Activated naive CD4-positive, alpha-beta T cell treated with anti-CD3 and anti-CD28 coated beads, Interleukin-2, amount 50 U/mL, for 24 hours (primary cell): ENCODE measurements around the gene MKNK1.
"Not testable (repeated sequence)": the region's sequence is repeated elsewhere in the genome, so short reads cannot be mapped to it uniquely, and the experiment has no call there.

Experiments
- H3K27ac Mint-ChIP-seq: one replicate; pipeline ENCODE4 v1.8.0; 2021; ENCODE audit warnings: mild to moderate bottlenecking, mixed read lengths
- H3K27me3 Mint-ChIP-seq: one replicate; pipeline ENCODE4 v1.8.0; 2021; ENCODE audit warnings: mixed read lengths
- H3K36me3 Mint-ChIP-seq: one replicate; pipeline ENCODE4 v1.8.0; 2021; ENCODE audit warnings: mixed read lengths
- H3K4me1 Mint-ChIP-seq: one replicate; pipeline ENCODE4 v1.8.0; 2021; ENCODE audit warnings: mixed read lengths
- H3K4me3 Mint-ChIP-seq: one replicate; pipeline ENCODE4 v1.8.0; 2021; ENCODE audit warnings: mild to moderate bottlenecking, mixed read lengths
- H3K9me3 Mint-ChIP-seq: one replicate; pipeline ENCODE4 v1.8.0; 2021; ENCODE audit warnings: mixed read lengths

MKNK1 gene

GRCh38 chr1:46603858-46604549 is at the start of gene MKNK1:
TSS of gene MKNK1 (minus strand) at chr1:46604268. CDS start at chr1:46583327, 20,941 bp downstream.
- Mint-ChIP-seq H3K9me3 (no peaks in the 10 kb centered on the region), H3K4me1 (peaks cover 63% of the 10 kb centered on the region), H3K4me3 (peak within 1 kb of the TSS; percentile 96), H3K27ac (peak within 1 kb of the TSS; percentile 96), H3K36me3 (no peaks in the 10 kb centered on the region), H3K27me3 (no peaks in the 10 kb centered on the region)

- peaks cover 44% of the 10 kb centered on the region for H3K36me3 Mint-ChIP-seq
- no peaks in the 10 kb centered on the region for H3K9me3 Mint-ChIP-seq
- H3K4me1 Mint-ChIP-seq: no peaks in the 10 kb centered on the region
- no peak overlapping the region for H3K27ac Mint-ChIP-seq
- H3K4me3 Mint-ChIP-seq: no peak overlapping the region
- H3K27me3 Mint-ChIP-seq: no peaks in the 10 kb centered on the region
These were observed 49.4 kb upstream of the MKNK1 start for GRCh38 chr1:46653405-46653958.

- Mint-ChIP-seq H3K4me3 (no peak overlapping the region), H3K27me3 (no peaks in the 10 kb centered on the region), H3K9me3 (no peaks in the 10 kb centered on the region), H3K4me1 (no peaks in the 10 kb centered on the region), H3K27ac (no peak overlapping the region), H3K36me3 (peaks cover 43% of the 10 kb centered on the region)
These were observed 48.4 kb upstream of the MKNK1 start for GRCh38 chr1:46652321-46653100.

GRCh38 chr1:46651152-46651551 is 47.1 kb upstream of the MKNK1 start:
- not testable (repeated sequence) for H3K27me3 Mint-ChIP-seq, H3K4me3 Mint-ChIP-seq, H3K27ac Mint-ChIP-seq, H3K9me3 Mint-ChIP-seq, H3K4me1 Mint-ChIP-seq
- H3K36me3 Mint-ChIP-seq: peaks cover 50% of the 10 kb centered on the region

- Mint-ChIP-seq H3K27ac (no peak overlapping the region), H3K4me1 (no peaks in the 10 kb centered on the region), H3K27me3 (no peaks in the 10 kb centered on the region), H3K36me3 (peaks cover 45% of the 10 kb centered on the region), H3K9me3 (no peaks in the 10 kb centered on the region), H3K4me3 (no peak overlapping the region)
These were observed 46.4 kb upstream of the MKNK1 start for GRCh38 chr1:46650491-46650890.

- no peak overlapping the region for H3K27ac Mint-ChIP-seq
- H3K9me3 Mint-ChIP-seq: no peaks in the 10 kb centered on the region
- H3K27me3 Mint-ChIP-seq: no peaks in the 10 kb centered on the region
- no peak overlapping the region for H3K4me3 Mint-ChIP-seq
- no peaks in the 10 kb centered on the region for H3K4me1 Mint-ChIP-seq
- peaks cover 41% of the 10 kb centered on the region for H3K36me3 Mint-ChIP-seq
These were observed 45.7 kb upstream of the MKNK1 start for GRCh38 chr1:46649764-46650163.

- Mint-ChIP-seq H3K4me3 (no peak overlapping the region), H3K4me1 (no peaks in the 10 kb centered on the region), H3K27ac (no peak overlapping the region), H3K27me3 (no peaks in the 10 kb centered on the region), H3K9me3 (no peaks in the 10 kb centered on the region), H3K36me3 (peaks cover 29% of the 10 kb centered on the region)
These were observed 43.5 kb upstream of the MKNK1 start for GRCh38 chr1:46647611-46648010.

GRCh38 chr1:46646844-46647243 is 42.8 kb upstream of the MKNK1 start:
- H3K36me3 Mint-ChIP-seq: peaks cover 25% of the 10 kb centered on the region
- no peak overlapping the region for H3K27ac Mint-ChIP-seq
- H3K4me3 Mint-ChIP-seq: no peak overlapping the region
- H3K9me3 Mint-ChIP-seq: no peaks in the 10 kb centered on the region
- no peaks in the 10 kb centered on the region for H3K4me1 Mint-ChIP-seq
- no peaks in the 10 kb centered on the region for H3K27me3 Mint-ChIP-seq

GRCh38 chr1:46646331-46646730 is 42.3 kb upstream of the MKNK1 start:
- Mint-ChIP-seq H3K27ac (no peak overlapping the region), H3K4me3 (no peak overlapping the region), H3K36me3 (peaks cover 28% of the 10 kb centered on the region), H3K27me3 (no peaks in the 10 kb centered on the region), H3K4me1 (no peaks in the 10 kb centered on the region), H3K9me3 (no peaks in the 10 kb centered on the region)

GRCh38 chr1:46645815-46646214 is 41.7 kb upstream of the MKNK1 start:
- H3K27me3 Mint-ChIP-seq: no peaks in the 10 kb centered on the region
- no peaks in the 10 kb centered on the region for H3K4me1 Mint-ChIP-seq
- H3K27ac Mint-ChIP-seq: no peak overlapping the region
- H3K4me3 Mint-ChIP-seq: no peak overlapping the region
- peaks cover 29% of the 10 kb centered on the region for H3K36me3 Mint-ChIP-seq
- H3K9me3 Mint-ChIP-seq: no peaks in the 10 kb centered on the region

- Mint-ChIP-seq H3K27me3 (no peaks in the 10 kb centered on the region), H3K4me1 (no peaks in the 10 kb centered on the region), H3K36me3 (peaks cover 25% of the 10 kb centered on the region), H3K9me3 (no peaks in the 10 kb centered on the region), H3K27ac (no peak overlapping the region), H3K4me3 (no peak overlapping the region)
These were observed 39.3 kb upstream of the MKNK1 start for GRCh38 chr1:46643368-46643775.

GRCh38 chr1:46642115-46642680 is 38.1 kb upstream of the MKNK1 start:
- H3K9me3 Mint-ChIP-seq: no peaks in the 10 kb centered on the region
- peaks cover 21% of the 10 kb centered on the region for H3K36me3 Mint-ChIP-seq
- no peak overlapping the region for H3K4me3 Mint-ChIP-seq
- no peak overlapping the region for H3K27ac Mint-ChIP-seq
- no peaks in the 10 kb centered on the region for H3K27me3 Mint-ChIP-seq
- H3K4me1 Mint-ChIP-seq: no peaks in the 10 kb centered on the region

- H3K36me3 Mint-ChIP-seq: peaks cover 18% of the 10 kb centered on the region
- H3K4me1 Mint-ChIP-seq: no peaks in the 10 kb centered on the region
- H3K9me3 Mint-ChIP-seq: no peaks in the 10 kb centered on the region
- no peaks in the 10 kb centered on the region for H3K27me3 Mint-ChIP-seq
- H3K4me3 Mint-ChIP-seq: no peak overlapping the region
- no peak overlapping the region for H3K27ac Mint-ChIP-seq
These were observed 35.5 kb upstream of the MKNK1 start for GRCh38 chr1:46639547-46639946.

GRCh38 chr1:46638921-46639320 is 34.9 kb upstream of the MKNK1 start:
- Mint-ChIP-seq H3K27ac (no peak overlapping the region), H3K27me3 (no peaks in the 10 kb centered on the region), H3K36me3 (peaks cover 18% of the 10 kb centered on the region), H3K4me3 (no peak overlapping the region), H3K4me1 (no peaks in the 10 kb centered on the region), H3K9me3 (no peaks in the 10 kb centered on the region)

- Mint-ChIP-seq H3K9me3 (no peaks in the 10 kb centered on the region), H3K27me3 (no peaks in the 10 kb centered on the region), H3K27ac (no peak overlapping the region), H3K4me1 (no peaks in the 10 kb centered on the region), H3K4me3 (no peak overlapping the region), H3K36me3 (peaks cover 17% of the 10 kb centered on the region)
These were observed 33.5 kb upstream of the MKNK1 start for GRCh38 chr1:46637444-46638083.
